Measurements from ENCODE around the gene BLOC1S3.

DNA sequence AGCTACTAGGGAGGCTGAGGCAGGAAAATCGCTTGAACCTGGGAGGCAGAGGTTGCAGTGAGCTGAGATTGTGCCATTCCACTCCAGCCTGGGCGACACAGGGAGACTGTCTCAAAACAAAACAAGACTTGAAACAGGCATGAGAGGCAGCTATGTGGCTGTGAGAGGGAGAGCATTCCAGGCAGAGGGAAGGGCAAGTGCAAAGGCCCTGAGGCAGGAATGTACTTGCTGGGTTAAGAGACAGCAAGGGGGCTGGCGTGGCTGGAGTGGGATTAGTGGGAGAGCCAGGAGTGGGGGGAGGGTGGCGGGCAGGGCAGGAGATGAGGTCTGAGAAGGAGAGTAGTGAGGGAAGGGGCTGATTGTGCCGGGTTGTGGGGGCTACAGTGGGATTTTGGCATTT, 45.3 kb downstream of the BLOC1S3 start:
- TF ChIP-seq, protein P1, sequence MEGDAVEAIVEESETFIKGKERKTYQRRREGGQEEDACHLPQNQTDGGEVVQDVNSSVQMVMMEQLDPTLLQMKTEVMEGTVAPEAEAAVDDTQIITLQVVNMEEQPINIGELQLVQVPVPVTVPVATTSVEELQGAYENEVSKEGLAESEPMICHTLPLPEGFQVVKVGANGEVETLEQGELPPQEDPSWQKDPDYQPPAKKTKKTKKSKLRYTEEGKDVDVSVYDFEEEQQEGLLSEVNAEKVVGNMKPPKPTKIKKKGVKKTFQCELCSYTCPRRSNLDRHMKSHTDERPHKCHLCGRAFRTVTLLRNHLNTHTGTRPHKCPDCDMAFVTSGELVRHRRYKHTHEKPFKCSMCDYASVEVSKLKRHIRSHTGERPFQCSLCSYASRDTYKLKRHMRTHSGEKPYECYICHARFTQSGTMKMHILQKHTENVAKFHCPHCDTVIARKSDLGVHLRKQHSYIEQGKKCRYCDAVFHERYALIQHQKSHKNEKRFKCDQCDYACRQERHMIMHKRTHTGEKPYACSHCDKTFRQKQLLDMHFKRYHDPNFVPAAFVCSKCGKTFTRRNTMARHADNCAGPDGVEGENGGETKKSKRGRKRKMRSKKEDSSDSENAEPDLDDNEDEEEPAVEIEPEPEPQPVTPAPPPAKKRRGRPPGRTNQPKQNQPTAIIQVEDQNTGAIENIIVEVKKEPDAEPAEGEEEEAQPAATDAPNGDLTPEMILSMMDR (IDR thresholded peaks at IDR 0.05), result no peak
- TF ChIP-seq POLR2AphosphoS5 (IDR thresholded peaks at IDR 0.05; ENCODE audit: insufficient read depth in 1 of 2, low read depth in 1 of 2) (no peak), POLR2A (IDR thresholded peaks at IDR 0.05) (no peak)
